Endometrial microvascular endothelial cells (primary cell): ENCODE results near the gene TBXAS1. TPM values are rescaled to one million over a fixed set of nuclear protein-coding genes. Genes with fewer than 3 reads are reported as not detected.

ENCODE experiments used
- in situ Hi-C: cut with HindIII; loops from 2 replicates; pipeline ENCODE4 v1.10.0; 2017; ENCODE audit warnings: low sequenced_read_pairs, low pct_unique_long_range_greater_than_20kb; ENCODE audit errors: inconsistent ontology term
- total RNA-seq: library from RNA; depleted of rRNA; stranded (reverse); fragments of >200 nt; gene quantifications from one replicate; pipeline ENCODE4 v1.2.3, GENCODE V29; 2015; ENCODE audit errors: inconsistent ontology term

The TBXAS1 gene
- total RNA-seq, 1 donor from 2014 or later, result 6.3 TPM

DNA sequence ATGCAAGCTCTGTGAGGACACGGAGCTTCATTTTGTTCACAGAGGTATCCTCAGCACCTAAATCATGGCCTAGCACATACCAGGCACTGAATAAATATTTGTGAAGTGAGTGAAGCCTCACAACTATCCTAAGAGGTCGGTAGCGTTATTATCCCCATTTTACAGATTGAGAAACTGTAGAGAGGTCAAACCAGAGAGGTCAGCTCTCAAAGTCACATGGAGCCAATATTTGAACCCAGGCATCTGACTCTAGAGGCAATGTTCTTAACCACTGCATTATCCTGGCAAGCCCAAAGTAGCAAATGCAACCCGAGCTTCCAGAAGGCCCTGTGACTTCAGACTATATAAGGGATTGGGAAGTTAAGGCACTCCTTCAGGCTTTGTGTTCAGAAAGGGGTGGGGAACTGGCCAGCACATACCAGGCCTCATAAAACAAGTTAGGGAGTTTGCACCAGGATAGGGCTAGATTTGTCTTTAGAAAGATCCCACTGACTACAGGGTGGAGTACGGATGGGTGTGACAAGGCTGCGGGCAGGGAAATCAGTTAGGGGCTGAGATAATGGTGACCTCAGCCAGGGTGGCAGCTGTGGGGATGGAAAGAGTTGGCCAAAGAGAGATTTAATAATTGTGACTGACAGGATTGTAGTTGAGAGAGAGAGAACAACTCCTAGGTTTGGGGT is 101.4 kb downstream of the TBXAS1 start:
- in situ Hi-C loops, result no loop called here

DNA sequence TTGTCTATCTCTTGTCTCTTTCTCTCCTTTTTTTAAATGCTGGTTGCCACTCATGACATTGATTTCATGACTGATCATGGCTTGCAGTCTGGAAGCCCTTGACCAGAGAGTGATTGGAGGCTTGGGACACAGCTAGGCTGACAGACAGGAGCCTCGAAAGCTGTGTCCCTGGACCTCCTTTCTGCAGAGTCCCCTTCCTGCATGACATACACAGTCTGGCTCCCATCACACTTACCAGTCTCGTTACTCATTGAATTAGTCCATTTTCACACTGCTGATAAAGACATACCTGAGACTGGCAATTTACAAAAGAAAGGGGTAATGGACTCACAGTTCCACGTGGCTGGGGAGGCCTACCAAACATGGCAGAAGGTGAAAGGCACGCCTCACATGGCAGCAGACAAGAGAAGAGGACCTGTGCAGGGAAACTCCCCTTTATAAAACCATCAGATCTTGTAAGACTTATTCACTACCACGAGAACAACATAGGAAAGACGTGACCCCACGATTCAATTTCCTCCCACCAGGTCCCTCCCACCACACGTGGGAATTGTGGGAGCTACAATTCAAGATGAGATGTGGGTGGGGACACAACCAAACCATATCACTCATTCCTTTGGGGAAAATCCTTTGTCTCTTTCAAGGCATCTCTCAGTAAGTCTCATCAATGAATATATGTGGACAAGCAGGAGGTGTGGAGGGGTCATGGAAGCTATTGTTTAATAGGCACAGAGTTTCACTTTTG is 102.3 kb downstream of the TBXAS1 start:
- in situ Hi-C loops, result no loop called here

DNA sequence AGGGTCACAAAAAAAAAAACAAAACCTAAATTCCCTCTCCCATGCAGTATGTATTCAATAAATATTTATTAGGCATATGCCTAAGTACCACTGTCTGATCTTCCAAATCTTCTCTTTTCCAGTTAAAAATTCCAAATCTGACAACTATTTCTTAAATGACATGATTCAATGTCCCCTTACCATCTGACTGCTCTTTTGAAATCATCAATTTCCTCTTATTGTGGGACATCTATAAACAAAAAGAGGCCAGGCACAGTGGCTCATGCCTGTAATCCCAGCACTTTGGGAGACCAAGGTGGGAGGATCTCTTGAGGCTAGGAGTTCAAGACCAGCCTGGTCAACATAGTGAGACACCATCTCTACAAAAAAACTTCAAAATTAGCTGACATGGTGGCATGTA is 103.5 kb downstream of the TBXAS1 start:
- in situ Hi-C loops, result no loop called here

DNA sequence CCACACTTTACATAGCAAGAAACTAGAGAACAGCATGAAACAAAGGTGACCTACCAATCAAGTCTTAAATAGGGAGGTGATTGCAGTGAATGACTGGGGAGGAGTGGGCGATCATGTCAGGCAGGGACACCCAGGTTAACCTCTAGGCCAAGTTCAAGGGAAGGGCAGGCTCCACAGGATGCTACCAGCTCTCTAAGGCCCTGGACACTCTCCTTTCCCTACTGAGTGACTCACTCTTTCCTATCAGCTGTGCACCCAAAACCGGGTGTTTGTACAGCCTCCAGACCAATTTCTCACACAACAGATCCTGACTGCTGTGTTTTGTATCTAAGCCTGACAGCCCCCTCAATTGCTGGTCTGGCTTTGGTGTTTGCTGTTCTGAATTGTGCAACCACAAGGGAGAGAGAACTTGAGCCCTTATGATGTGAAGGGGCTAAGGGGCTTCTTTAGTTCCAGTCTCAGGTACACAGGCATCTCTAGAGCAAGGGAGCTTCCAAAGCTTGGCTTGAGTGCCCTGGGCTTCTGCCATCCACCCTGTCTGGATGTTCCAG is 107.8 kb downstream of the TBXAS1 start:
- in situ Hi-C loops, result no loop called here

DNA sequence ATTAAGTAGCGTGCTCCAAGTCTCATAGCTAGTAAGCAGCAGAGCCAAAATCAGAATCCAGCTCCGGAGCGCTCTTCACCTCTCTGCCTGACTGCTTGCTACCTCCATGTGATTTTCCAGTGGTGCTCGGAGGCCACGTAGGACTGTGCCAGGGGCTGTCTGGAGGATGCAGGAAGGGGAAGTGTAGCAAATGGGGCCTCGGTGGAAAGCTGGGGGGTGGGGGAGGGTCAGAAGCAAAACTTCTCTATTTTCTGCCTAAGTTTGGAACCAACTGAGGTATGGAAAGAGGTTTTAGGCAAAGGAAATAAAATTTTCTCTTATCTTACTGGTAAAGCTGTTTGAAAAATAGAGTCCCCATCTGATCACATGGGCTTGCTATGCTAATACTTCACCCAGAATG is 108.7 kb downstream of the TBXAS1 start:
- in situ Hi-C loops, result no loop called here

DNA sequence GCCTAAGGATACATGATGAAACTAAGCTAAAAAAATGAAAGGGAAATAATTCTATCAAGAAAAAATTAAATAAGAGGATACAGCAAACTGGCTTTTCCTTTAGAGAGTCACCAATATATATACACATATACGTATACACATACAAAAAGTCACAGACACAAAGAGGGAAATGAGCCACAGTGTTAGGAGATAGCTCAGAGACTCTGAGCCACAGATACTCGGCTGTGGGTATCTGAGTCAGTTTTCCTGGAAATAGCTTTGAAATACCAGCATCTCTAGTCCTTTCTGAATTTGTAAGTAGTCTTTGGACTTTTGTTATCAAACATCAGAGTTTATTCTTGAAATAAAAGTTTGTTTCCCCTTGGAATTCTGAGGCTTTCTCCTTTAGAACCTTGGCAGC is 111.8 kb downstream of the TBXAS1 start:
- in situ Hi-C loops, result no loop called here

DNA sequence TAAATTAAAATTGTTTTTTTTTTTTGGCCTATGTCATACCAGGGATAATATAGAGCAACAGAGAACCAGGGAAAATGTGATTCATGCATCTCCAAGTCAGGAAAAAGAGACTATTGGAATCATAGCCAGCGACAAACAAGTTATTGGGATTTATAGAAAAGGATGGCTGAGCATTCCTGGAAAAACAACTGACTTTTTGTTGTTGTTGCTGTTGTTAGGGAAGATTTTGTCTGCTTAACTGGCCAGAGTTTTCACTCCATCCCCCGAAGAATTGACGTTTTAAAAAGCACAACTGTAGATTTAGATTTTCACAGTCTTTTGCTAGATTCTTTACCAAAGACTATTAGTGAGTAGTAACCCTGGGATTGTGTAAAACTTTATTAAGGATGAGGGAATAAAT is 112.4 kb downstream of the TBXAS1 start:
- in situ Hi-C loops, result no loop called here

DNA sequence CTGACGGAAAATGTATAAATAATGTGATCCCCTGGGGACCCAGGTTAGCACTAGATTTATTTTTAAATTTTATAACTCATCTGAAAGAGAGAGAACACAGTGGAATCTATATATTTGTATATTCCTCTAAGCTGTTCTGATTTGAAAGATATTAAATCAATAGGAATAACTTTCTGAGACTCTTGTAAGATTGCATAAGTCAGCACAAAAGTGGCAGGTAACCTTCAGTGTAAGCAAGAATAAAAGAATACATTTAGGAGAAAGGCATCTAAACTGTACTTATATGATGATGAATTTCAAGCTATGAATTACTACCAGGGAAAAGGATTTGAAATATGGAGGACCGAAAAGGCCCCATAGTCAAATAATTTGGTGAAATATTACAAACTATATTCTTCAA is 112.8 kb downstream of the TBXAS1 start:
- in situ Hi-C loops, result no loop called here

DNA sequence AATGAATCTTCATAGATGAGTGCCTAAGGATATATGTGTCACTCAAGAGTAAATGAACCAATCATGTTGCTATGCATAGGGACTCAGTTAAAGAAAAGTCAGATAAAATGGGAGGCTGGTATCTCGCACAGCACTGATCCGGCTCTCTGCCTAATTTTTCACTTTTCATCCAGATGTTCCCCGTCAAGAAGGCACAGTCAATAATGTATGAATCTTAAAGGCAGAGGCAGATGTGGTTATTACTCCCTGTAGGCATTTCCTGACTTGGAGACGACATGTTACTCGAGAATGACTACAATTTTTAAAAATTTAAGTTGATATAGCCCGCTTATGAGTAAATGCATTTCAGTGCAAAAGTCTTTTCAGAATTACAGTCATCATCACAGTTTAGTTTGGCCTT is 113.6 kb downstream of the TBXAS1 start:
- in situ Hi-C loops, result no loop called here

DNA sequence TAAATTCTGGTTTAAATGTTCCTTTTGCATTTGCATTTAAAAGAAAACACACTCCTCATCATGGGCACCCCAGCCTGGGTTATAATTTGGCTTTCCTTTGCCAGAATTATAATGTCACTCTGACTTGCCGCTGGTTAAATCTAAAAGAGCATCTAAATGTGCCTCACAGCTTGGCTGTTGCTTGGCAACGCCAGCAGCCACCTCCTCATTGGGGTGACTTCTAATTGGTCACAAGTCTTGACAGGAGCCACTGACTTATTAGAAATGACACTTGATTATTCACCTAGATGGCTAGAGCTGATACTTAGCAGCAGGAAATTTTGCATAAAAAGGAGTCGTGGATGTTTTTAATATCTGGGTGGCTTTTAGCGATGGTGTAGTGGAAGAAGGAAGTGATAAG is 114.3 kb downstream of the TBXAS1 start:
- in situ Hi-C loops, result no loop called here

DNA sequence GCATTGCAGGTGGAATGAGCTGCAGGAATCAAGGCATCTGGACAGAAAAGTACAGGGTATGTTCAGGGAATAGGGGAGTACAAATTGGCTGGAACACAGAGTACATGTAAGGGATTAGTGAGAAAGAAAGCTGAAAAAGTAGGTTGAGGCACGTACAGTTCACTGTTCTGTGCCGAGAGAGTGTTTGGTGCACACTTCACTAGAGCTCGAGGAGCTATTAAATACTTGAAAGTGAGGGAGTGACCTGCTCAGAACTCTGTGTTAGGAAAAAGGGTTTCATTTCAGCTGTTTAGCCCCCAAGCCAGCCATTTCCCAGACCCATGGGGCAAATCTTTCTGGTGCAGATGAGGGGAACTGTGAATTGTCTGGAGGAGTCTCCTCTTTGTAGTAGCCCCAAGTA is 115.2 kb downstream of the TBXAS1 start:
- in situ Hi-C loops, result no loop called here

DNA sequence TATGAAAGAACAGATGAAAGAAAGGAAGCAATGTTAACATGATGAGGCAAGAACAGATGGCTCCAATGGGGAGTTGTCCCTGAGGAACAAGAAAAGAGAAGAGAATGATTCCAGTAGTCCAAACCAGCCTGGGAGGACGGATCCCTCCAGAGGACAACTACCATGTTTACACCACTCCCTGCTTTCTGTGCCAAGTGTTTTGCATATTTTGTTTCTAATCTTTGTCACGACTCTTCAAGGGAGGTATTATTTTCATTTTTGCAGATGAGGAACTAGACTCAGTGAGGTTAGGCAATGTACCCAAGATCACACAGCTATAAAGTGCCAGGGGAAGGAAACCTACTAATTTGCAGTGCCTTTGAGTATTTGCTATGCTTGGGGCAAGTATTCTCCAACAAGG is 117.5 kb downstream of the TBXAS1 start:
- in situ Hi-C loops, result no loop called here

DNA sequence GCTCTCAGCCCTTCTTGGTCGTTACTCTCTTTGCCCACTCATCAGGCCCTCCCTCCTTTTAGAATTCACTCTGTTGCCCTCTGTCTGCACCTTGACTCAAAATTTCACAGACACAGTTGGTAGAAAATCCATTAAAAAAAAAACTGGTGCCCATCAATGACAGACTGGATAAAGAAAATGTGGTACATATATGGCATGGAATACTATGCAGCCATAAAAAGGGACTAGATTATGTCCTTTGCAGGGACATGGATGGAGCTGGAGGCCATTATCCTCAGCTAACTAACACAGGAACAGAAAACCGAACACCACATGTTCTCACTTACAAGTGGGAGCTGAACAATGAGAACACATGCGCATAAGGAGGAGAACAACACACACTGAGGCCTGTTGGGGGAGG is 118.0 kb downstream of the TBXAS1 start:
- in situ Hi-C loops, result no loop called here

DNA sequence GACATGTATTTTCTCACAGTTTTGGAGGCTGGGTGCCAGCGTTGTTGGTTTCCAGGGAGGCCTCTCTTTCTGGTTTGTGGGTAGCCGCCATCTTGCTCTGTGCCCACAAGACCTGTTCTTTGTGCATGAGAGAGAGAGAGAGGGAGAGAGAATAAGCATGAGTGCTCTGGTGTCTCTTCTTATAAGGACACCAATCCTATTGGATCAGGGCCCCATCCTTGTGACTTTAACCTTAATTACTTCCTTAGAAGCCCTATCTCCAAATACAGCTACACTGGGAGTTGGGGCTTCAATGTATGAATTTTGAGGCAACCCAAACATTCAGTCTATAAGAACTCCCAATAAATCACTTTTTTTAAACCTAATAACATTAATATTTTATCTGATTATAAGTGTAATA is 119.1 kb downstream of the TBXAS1 start:
- in situ Hi-C loops, result no loop called here

DNA sequence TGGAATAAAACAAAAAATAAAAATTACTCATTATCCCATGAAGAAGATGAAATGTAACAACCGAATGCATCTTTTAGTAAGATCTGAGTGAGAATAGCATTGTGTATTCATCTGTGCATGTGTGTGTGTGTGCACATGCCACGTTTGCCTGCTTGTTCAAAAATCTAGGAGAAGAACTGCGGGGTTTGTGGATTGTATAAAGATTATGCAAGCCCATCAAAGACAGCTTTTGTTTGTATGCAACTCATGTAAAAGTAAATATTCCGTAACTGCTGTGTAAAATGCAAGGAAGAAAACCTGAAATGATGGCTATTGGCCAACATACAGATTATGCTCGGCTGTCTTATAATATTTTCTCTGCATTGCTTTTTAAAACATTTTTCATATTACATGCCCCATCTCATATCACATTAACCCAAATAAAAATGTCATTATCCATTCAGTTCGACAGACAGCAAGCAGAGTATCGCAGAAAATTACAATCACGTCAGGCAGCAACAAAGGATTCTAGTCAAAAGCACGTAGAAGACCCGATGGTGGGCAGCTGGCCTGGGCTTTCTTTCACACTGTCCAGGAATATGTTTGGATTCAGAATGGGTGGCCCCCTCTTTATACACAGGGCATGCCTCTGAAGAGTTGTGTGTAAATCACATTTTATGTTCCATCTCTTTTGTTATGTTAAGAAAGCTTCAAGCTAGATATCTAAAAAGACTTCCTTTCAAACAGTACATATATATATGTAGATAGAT is 119.7 kb downstream of the TBXAS1 start:
- in situ Hi-C loops, result no loop called here

DNA sequence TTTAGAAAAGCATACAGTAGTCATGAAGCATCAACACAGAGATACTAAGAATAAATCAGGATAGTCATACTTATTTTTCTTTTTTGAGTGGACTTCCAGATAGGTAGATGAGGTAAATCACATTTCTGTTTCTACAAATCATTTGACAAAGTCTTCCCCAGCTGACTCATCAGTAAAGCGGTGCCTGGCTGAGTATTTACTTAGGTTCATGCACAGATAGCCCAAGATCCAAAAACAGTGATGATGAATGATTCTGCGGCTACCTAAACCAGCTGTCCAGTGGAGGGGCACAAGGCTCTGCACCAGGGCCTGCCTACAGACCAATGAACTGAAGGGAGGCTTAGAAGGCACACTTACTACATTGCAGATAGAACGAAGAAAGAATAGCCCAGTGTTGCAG is 120.6 kb downstream of the TBXAS1 start:
- in situ Hi-C loops, result loop anchor here (25.0 kb wide), 1 partner anchor 162 kb away; the partner anchor contains the start of gene HIPK2

DNA sequence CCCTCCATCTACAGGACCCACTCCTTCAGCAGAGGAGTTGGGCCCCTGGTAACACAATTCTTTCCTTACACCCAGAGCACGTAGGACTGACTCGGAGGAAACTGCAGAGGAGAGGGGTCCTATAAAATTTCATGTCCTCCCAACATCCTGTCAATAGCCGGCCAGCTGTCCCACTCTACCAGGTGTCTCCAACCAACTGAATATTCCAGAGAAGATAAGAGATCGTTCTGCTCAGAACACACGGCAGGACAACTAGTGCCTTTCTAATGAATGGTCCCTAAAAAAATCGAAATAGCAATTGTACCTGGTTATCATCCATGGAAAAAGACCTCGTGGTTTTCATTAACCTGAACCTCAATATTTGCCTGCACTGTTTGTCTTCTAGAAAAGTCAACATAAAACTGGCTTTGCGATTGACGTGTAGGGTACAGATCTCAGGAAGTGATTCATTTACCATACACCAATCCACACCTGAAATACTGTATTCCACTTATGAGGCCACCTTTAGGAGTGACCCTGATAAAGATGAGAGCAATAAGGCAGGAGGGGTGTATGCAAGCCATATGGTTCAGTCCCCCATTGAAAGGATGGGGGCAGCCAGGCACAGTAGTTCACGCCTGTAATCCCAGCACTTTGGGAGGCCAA is 121.9 kb downstream of the TBXAS1 start:
- in situ Hi-C loops, result loop anchor here (25.0 kb wide), 1 partner anchor 164 kb away; the partner anchor contains the start of gene HIPK2

DNA sequence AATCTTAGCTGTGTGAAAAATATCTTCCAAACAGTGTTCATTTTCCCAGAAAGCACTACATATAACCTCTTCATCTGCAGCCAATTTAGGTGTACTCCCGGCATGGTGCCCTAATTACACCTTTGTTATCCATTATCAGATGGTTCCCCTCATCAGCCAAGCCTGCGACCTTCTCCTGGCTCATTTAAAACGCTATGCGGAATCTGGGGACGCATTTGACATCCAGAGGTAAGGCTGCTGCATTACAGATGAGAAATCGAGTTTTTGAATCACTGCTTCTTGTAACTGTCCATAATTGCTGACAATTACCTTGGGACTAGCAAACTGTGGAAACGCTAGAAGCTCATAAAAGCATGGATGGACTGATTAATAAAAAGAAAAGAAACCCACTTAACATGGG is 124.2 kb downstream of the TBXAS1 start:
- in situ Hi-C loops, result loop anchor here (25.0 kb wide), 1 partner anchor 166 kb away; the partner anchor contains the start of gene HIPK2
